H9 (cell line): ENCODE measurements around the gene ACOX3. TPM values are rescaled to one million over a fixed set of nuclear protein-coding genes. Genes with fewer than 3 reads are reported as not detected.
A peak's percentile ranks its signal among the peaks of the same experiment; 100 is the strongest.

Source experiments
- DNase-seq: peaks from one replicate; pipeline ENCODE4 v3.0.0-alpha.2; 2017
- H2AFZ ChIP-seq: one replicate; pipeline ENCODE4 v1.6.1; 2013; ENCODE audit warnings: mild to moderate bottlenecking, low read length, control low read depth, moderate library complexity
- H2AK5ac ChIP-seq: 2 replicates; pipeline ENCODE4 v1.6.1; 2013; ENCODE audit warnings: low read length, control low read depth, mixed read lengths; ENCODE audit not compliant: insufficient read length
- H2BK120ac ChIP-seq: one replicate; pipeline ENCODE4 v1.6.1; 2013; ENCODE audit warnings: low read depth, mild to moderate bottlenecking, low read length, control low read depth, inconsistent platforms; ENCODE audit not compliant: poor library complexity, severe bottlenecking
- H2BK12ac ChIP-seq: 2 replicates; pipeline ENCODE4 v1.6.1; 2013; ENCODE audit warnings: low read length, control low read depth, mixed read lengths, low read depth; ENCODE audit not compliant: insufficient read length
- H2BK15ac ChIP-seq: 2 replicates; pipeline ENCODE4 v1.6.1; 2013; ENCODE audit warnings: low read depth, low read length, control low read depth
- H2BK20ac ChIP-seq: one replicate; pipeline ENCODE4 v1.6.1; 2013; ENCODE audit warnings: low read depth, mild to moderate bottlenecking, low read length, control low read depth, inconsistent platforms; ENCODE audit not compliant: poor library complexity, severe bottlenecking
- H2BK5ac ChIP-seq: 2 replicates; pipeline ENCODE4 v1.6.1; 2013; ENCODE audit warnings: low read length, control low read depth, mixed read lengths; ENCODE audit not compliant: insufficient read length
- H3K14ac ChIP-seq: 2 replicates; pipeline ENCODE4 v1.6.1; 2013; ENCODE audit warnings: low read length, control low read depth; ENCODE audit not compliant: insufficient read depth
- H3K18ac ChIP-seq: 2 replicates; pipeline ENCODE4 v1.6.1; 2013; ENCODE audit warnings: low read depth, mild to moderate bottlenecking, mixed read lengths, low read length, control low read depth; ENCODE audit not compliant: insufficient read length
- H3K23ac ChIP-seq: 2 replicates; pipeline ENCODE4 v1.6.1; 2013; ENCODE audit warnings: low read length, control low read depth, mixed read lengths, low read depth; ENCODE audit not compliant: insufficient read length
- H3K23me2 ChIP-seq: 2 replicates; pipeline ENCODE4 v1.6.1; 2013; ENCODE audit warnings: low read depth, mild to moderate bottlenecking, mixed read lengths, low read length, control low read depth; ENCODE audit not compliant: insufficient read length, poor library complexity, severe bottlenecking
- H3K27ac ChIP-seq: 2 replicates; pipeline ENCODE4 v1.5.1; 2013; ENCODE audit warnings: low read length, control low read depth, mixed read lengths, low read depth; ENCODE audit not compliant: insufficient read length
- H3K27me3 ChIP-seq: 2 replicates; pipeline ENCODE4 v1.6.1; 2013; ENCODE audit warnings: low read length, control low read depth, inconsistent platforms; ENCODE audit not compliant: insufficient read depth
- H3K4ac ChIP-seq: 2 replicates; pipeline ENCODE4 v1.6.1; 2013; ENCODE audit warnings: low read depth, mild to moderate bottlenecking, control low read depth, inconsistent platforms, low read length, moderate library complexity
- H3K4me1 ChIP-seq: 2 replicates; pipeline ENCODE4 v1.6.1; 2013; ENCODE audit warnings: low read length, control low read depth, inconsistent platforms; ENCODE audit not compliant: insufficient read depth
- H3K4me2 ChIP-seq: 2 replicates; pipeline ENCODE4 v1.6.1; 2013; ENCODE audit warnings: low read length, control low read depth, mixed read lengths; ENCODE audit not compliant: insufficient read length, insufficient read depth
- H3K56ac ChIP-seq: 2 replicates; pipeline ENCODE4 v1.6.1; 2013; ENCODE audit warnings: low read depth, mild to moderate bottlenecking, mixed read lengths, low read length, control low read depth; ENCODE audit not compliant: insufficient read length
- H3K79me1 ChIP-seq: 2 replicates; pipeline ENCODE4 v1.6.1; 2013; ENCODE audit warnings: low read depth, mild to moderate bottlenecking, moderate library complexity, low read length, control low read depth, inconsistent platforms; ENCODE audit not compliant: insufficient read depth, poor library complexity, severe bottlenecking
- H3K79me2 ChIP-seq: 2 replicates; pipeline ENCODE4 v1.6.1; 2013; ENCODE audit warnings: low read length, control low read depth, inconsistent platforms; ENCODE audit not compliant: insufficient read depth
- H3K9ac ChIP-seq: 2 replicates; pipeline ENCODE4 v1.6.1; 2013; ENCODE audit warnings: low read length, control low read depth, mixed read lengths; ENCODE audit not compliant: insufficient read length; ENCODE audit errors: extremely low read depth
- H3K9me3 ChIP-seq: one replicate; pipeline ENCODE4 v1.6.1; 2013; ENCODE audit warnings: low read depth, low read length, inconsistent platforms; ENCODE audit not compliant: control insufficient read depth
- H3T11ph ChIP-seq: one replicate; pipeline ENCODE4 v1.6.1; 2013; ENCODE audit warnings: mild to moderate bottlenecking, low read length, control low read depth, inconsistent platforms
- H4K20me1 ChIP-seq: one replicate; pipeline ENCODE4 v1.6.1; 2013; ENCODE audit not compliant: control insufficient read depth, insufficient read length, insufficient read depth
- H4K5ac ChIP-seq: 2 replicates; pipeline ENCODE4 v1.6.1; 2013; ENCODE audit warnings: low read depth, mild to moderate bottlenecking, mixed read lengths, low read length, control low read depth; ENCODE audit not compliant: insufficient read length
- H4K8ac ChIP-seq: replicated peaks from 2 replicates; pipeline ENCODE4 v1.6.1; 2013; ENCODE audit warnings: low read length, control low read depth, mixed read lengths, low read depth; ENCODE audit not compliant: insufficient read length
- H4K91ac ChIP-seq: 2 replicates; pipeline ENCODE4 v1.6.1; 2013; ENCODE audit warnings: low read depth, mild to moderate bottlenecking, moderate library complexity, mixed read lengths, low read length, control low read depth; ENCODE audit not compliant: insufficient read length
- H3K27ac Mint-ChIP-seq, 3 experiments: 2 replicates in 2 of 3; 3 replicates in 1 of 3; pipeline ENCODE4 v1.8.0; 2020 to 2021; ENCODE audit warnings: mixed read lengths in 3 of 3, mild to moderate bottlenecking in 1 of 3, moderate library complexity in 1 of 3
- H3K27me3 Mint-ChIP-seq: 2 replicates; pipeline ENCODE4 v1.8.0; 2021; ENCODE audit warnings: low read depth, mild to moderate bottlenecking, moderate library complexity, mixed read lengths
- H3K36me3 Mint-ChIP-seq, 3 experiments: 2 replicates in 2 of 3; 3 replicates in 1 of 3; pipeline ENCODE4 v1.8.0; 2020 to 2021; ENCODE audit warnings: low read depth in 3 of 3, mixed read lengths in 3 of 3; ENCODE audit not compliant: insufficient read depth in 1 of 3
- H3K4me1 Mint-ChIP-seq, 2 experiments: 2 replicates each; pipeline ENCODE4 v1.8.0; 2020; ENCODE audit warnings: mixed read lengths in 2 of 2
- H3K4me3 Mint-ChIP-seq, 2 experiments: 2 replicates in 1 of 2; 3 replicates in 1 of 2; pipeline ENCODE4 v1.8.0; 2020 to 2021; ENCODE audit warnings: mild to moderate bottlenecking in 2 of 2, mixed read lengths in 2 of 2, moderate library complexity in 1 of 2
- H3K9me3 Mint-ChIP-seq, 2 experiments: 2 replicates in 1 of 2; 3 replicates in 1 of 2; pipeline ENCODE4 v1.8.0; 2020; ENCODE audit warnings: mild to moderate bottlenecking in 2 of 2, mixed read lengths in 2 of 2, moderate library complexity in 1 of 2
- CTCF ChIP-seq: fragments of 200-600 bp; sonication (generic); conservative IDR thresholded peaks from 3 replicates; pipeline ENCODE4 v1.8.0; 2021; ENCODE audit warnings: antibody characterized with exemption, mild to moderate bottlenecking
- WGBS: extraction: QIAGEN DNeasy Blood & Tissue Kit; methylation state at CpG from one replicate; pipeline ENCODE4 v1.1.7; 2013; ENCODE audit warnings: missing lambda C conversion rate, low lambda C conversion rate, mixed read lengths; ENCODE audit not compliant: insufficient read length; ENCODE audit errors: extremely low coverage; 5-methylcytosine and 5-hydroxymethylcytosine counted together
- total RNA-seq: library from RNA; stranded (reverse); gene quantifications from 2 replicates; pipeline ENCODE4 v1.2.1, GENCODE V29; 2021

ACOX3 gene
- total RNA-seq, 1 experiment from 2014 or later = 13.8 TPM

GRCh38 chr4:8442596-8443358 is 2.3 kb upstream of the ACOX3 start:
- Histone ChIP-seq H3T11ph (no peak overlapping the region), H3K18ac (no peak overlapping the region), H2BK120ac (no peak overlapping the region), H2BK15ac (no peak overlapping the region), H3K23ac (no peak overlapping the region), H3K14ac (no peak overlapping the region), H2BK5ac (no peak overlapping the region), H4K20me1 (no peaks in the 10 kb centered on the region), H3K4me1 (peaks cover 5% of the 10 kb centered on the region; the same call in 1 of the 2 replicates), H3K4me2 (peak overlapping the region; percentile 71), H2BK20ac (no peak overlapping the region), H3K56ac (no peak overlapping the region), H3K27ac (no peak overlapping the region), H3K79me2 (peaks cover 18% of the 10 kb centered on the region; the same call in 1 of the 2 replicates), H4K8ac (no peak overlapping the region), H2BK12ac (no peak overlapping the region), H3K23me2 (peaks cover 6% of the 10 kb centered on the region), H3K9ac (peak overlapping the region; percentile 33), H3K4ac (no peak overlapping the region), H4K5ac (no peak overlapping the region), H3K9me3 (no peaks in the 10 kb centered on the region), H2AK5ac (no peak overlapping the region), H3K27me3 (no peaks in the 10 kb centered on the region), H4K91ac (no peak overlapping the region), H3K79me1 (peaks cover 3% of the 10 kb centered on the region), H2AFZ (no peak overlapping the region)
- DNase-seq = no peak
- H3K4me1 Mint-ChIP-seq = peaks cover 27 to 32% of the 10 kb centered on the region in 2 experiments
- peaks cover 7 to 18% (median 9%) of the 10 kb centered on the region in 3 experiments for H3K36me3 Mint-ChIP-seq
- H3K27me3 Mint-ChIP-seq = no peaks in the 10 kb centered on the region
- peaks cover 14 to 15% of the 10 kb centered on the region in 2 experiments for H3K9me3 Mint-ChIP-seq
- peak overlapping the region in 1 of 3 experiments; percentile 66; a peak in 1 of 7 replicates for H3K27ac Mint-ChIP-seq
- no peak for TF ChIP-seq CTCF
- H3K4me3 Mint-ChIP-seq = peak overlapping the region; percentile 56 to 80; a peak in 4 of 5 replicates
- no CpG with 5 or more reads among the region's 10 CpGs for WGBS
